GM23338 (cell line): ENCODE results near the gene SLC35E2B. TPM values are rescaled to one million over a fixed set of nuclear protein-coding genes. Genes with fewer than 3 reads are reported as not detected.

Source experiments
- ATAC-seq: fragments of 200-7000 bp; cut with Tn5 transposase; 3 replicates; pipeline ENCODE4 v1.9.1; 2020
- DNase-seq: peaks from one replicate; pipeline ENCODE4 v3.0.0-alpha.2; 2015; ENCODE audit warnings: low spot score
- H2AFZ ChIP-seq: fragments of 200-600 bp; sonication (generic); 2 replicates; pipeline ENCODE4 v1.8.0; 2016; ENCODE audit warnings: antibody characterized with exemption, mild to moderate bottlenecking, moderate library complexity
- H3F3A ChIP-seq: fragments of 200-600 bp; sonication (generic); replicated peaks from 2 replicates; pipeline ENCODE4 v1.8.0; 2017; ENCODE audit warnings: antibody characterized with exemption, mixed run types, low read depth
- H3K27ac ChIP-seq: fragments of 200-600 bp; sonication (generic); 2 replicates; pipeline ENCODE4 v1.6.1; 2016; ENCODE audit warnings: low read depth
- H3K27me3 ChIP-seq: fragments of 200-600 bp; sonication (generic); 2 replicates; pipeline ENCODE4 v1.8.0; 2016; ENCODE audit warnings: mild to moderate bottlenecking, mixed run types, moderate library complexity; ENCODE audit not compliant: insufficient read depth
- H3K36me3 ChIP-seq: fragments of 200-600 bp; sonication (generic); 2 replicates; pipeline ENCODE4 v1.8.0; 2016; ENCODE audit warnings: mild to moderate bottlenecking; ENCODE audit not compliant: insufficient read depth
- H3K4me1 ChIP-seq: fragments of 200-600 bp; sonication (generic); 2 replicates; pipeline ENCODE4 v1.8.0; 2016; ENCODE audit warnings: mild to moderate bottlenecking, moderate library complexity; ENCODE audit not compliant: insufficient read depth
- H3K4me2 ChIP-seq: fragments of 200-600 bp; sonication (generic); 2 replicates; pipeline ENCODE4 v1.7.1; 2017; ENCODE audit warnings: mixed run types
- H3K4me3 ChIP-seq: fragments of 200-600 bp; sonication (generic); 2 replicates; pipeline ENCODE4 v1.6.1; 2016; ENCODE audit warnings: mixed run types
- H3K79me2 ChIP-seq: fragments of 200-600 bp; sonication (generic); replicated peaks from 2 replicates; pipeline ENCODE4 v1.8.0; 2017; ENCODE audit warnings: mild to moderate bottlenecking; ENCODE audit not compliant: insufficient read depth
- H3K9me2 ChIP-seq: fragments of 200-600 bp; sonication (generic); 2 replicates; pipeline ENCODE4 v1.8.0; 2017; ENCODE audit not compliant: insufficient read depth
- H4K20me1 ChIP-seq: fragments of 200-600 bp; sonication (generic); replicated peaks from 2 replicates; pipeline ENCODE4 v1.8.0; 2017; ENCODE audit warnings: mild to moderate bottlenecking; ENCODE audit not compliant: insufficient read depth
- H3K27ac Mint-ChIP-seq: 2 replicates; pipeline ENCODE4 v1.8.0; 2020; ENCODE audit warnings: inconsistent platforms, mild to moderate bottlenecking, moderate library complexity, mixed read lengths
- H3K27me3 Mint-ChIP-seq: 3 replicates; pipeline ENCODE4 v1.8.0; 2022; ENCODE audit warnings: low read depth, mild to moderate bottlenecking, moderate library complexity, mixed read lengths, inconsistent platforms; ENCODE audit not compliant: insufficient read depth, poor library complexity
- H3K36me3 Mint-ChIP-seq: 3 replicates; pipeline ENCODE4 v1.8.0; 2021; ENCODE audit warnings: low read depth, mild to moderate bottlenecking, inconsistent platforms, moderate library complexity, mixed read lengths
- H3K4me1 Mint-ChIP-seq: 3 replicates; pipeline ENCODE4 v1.8.0; 2020; ENCODE audit warnings: mild to moderate bottlenecking, inconsistent platforms, mixed read lengths
- H3K4me3 Mint-ChIP-seq: 3 replicates; pipeline ENCODE4 v1.8.0; 2021; ENCODE audit warnings: moderate library complexity, mild to moderate bottlenecking, inconsistent platforms, mixed read lengths
- H3K9me3 Mint-ChIP-seq: 3 replicates; pipeline ENCODE4 v1.8.0; 2020; ENCODE audit warnings: moderate library complexity, mild to moderate bottlenecking, inconsistent platforms, mixed read lengths
- CREB1 ChIP-seq: fragments of 250-450 bp; sonication (Bioruptor Pico); IDR thresholded peaks from 2 replicates; pipeline ENCODE4 v1.5.0; 2020; ENCODE audit warnings: low read depth, mild to moderate bottlenecking, moderate library complexity
- CTCF ChIP-seq, 2 experiments: fragments of 200-600 bp in 1 of 2; sonication (generic) in 1 of 2; conservative IDR thresholded peaks; 2 replicates each; pipeline versions ENCODE4 v1.5.1 to v1.6.1; 2016 to 2017; ENCODE audit warnings: antibody characterized with exemption in 2 of 2, low read depth in 2 of 2, mild to moderate bottlenecking in 2 of 2, moderate library complexity in 1 of 2
- ETS1 ChIP-seq: IDR thresholded peaks from 2 replicates; pipeline ENCODE4 v1.6.1; 2016; ENCODE audit warnings: antibody characterized with exemption
- EZH2 ChIP-seq: fragments of 200-600 bp; sonication (generic); IDR thresholded peaks from one replicate; pipeline ENCODE4 v1.8.0; 2017; ENCODE audit warnings: antibody characterized with exemption, mild to moderate bottlenecking, low read depth; ENCODE audit not compliant: unreplicated experiment
- POLR2AphosphoS5 ChIP-seq: IDR thresholded peaks from 2 replicates; pipeline ENCODE4 v1.6.1; 2016; ENCODE audit warnings: antibody characterized with exemption, low read depth
- STAT1 ChIP-seq: IDR thresholded peaks from one replicate; pipeline ENCODE4 v1.6.1; 2016; ENCODE audit warnings: antibody characterized with exemption; ENCODE audit not compliant: unreplicated experiment
- ZNF114 ChIP-seq: fragments of 250-450 bp; sonication (Bioruptor Pico); IDR thresholded peaks from 2 replicates; pipeline ENCODE4 v1.5.0; 2020; ENCODE audit warnings: mild to moderate bottlenecking, moderate library complexity
- ZNF331 ChIP-seq: fragments of 250-450 bp; sonication (Bioruptor Pico); IDR thresholded peaks from 2 replicates; pipeline ENCODE4 v1.5.0; 2020; ENCODE audit warnings: low read depth, mild to moderate bottlenecking, moderate library complexity
- ZNF462 ChIP-seq: fragments of 250-450 bp; sonication (Bioruptor Pico); IDR thresholded peaks from 2 replicates; pipeline ENCODE4 v1.5.0; 2020; ENCODE audit warnings: mild to moderate bottlenecking, moderate library complexity
- polyA plus RNA-seq: library from polyadenylated mRNA; unstranded; fragments of >200 nt; fragmentation: Nextera tagmentation; extraction: Ambion mirVana; gene quantifications from 2 replicates; pipeline ENCODE4 v1.2.1, GENCODE V29; 2016
- total RNA-seq: library from RNA; depleted of rRNA; stranded (reverse); fragments of >200 nt; shearing (Covaris generic); gene quantifications from 2 replicates; pipeline ENCODE4 v1.2.3, GENCODE V29; 2014

The SLC35E2B gene
- total and polyA plus RNA-seq, 2 experiments from 2014 or later = 16.8 to 63.0 TPM

- TF ChIP-seq ETS1 (no peak), POLR2AphosphoS5 (no peak; the same call in 1 of the 2 replicates), CTCF (conservative IDR thresholded peaks at IDR 0.05; ENCODE audit: low read depth in 2 of 2) (no peak), STAT1 (no peak)
Observed at GRCh38 chr1:1631782-1632420, 60.7 kb downstream of the SLC35E2B start, which contains the start of gene MMP23B (continued).

- H3K9me3 Mint-ChIP-seq = no peaks in the 10 kb centered on the region; the same call in 2 of the 3 replicates
- H3K36me3 Mint-ChIP-seq = no peaks in the 10 kb centered on the region; the same call in 2 of the 3 replicates
- peak overlapping the region; percentile 66 for H3K4me3 Mint-ChIP-seq
- peaks cover 11% of the 10 kb centered on the region for H3K27me3 Mint-ChIP-seq
- Histone ChIP-seq H3K79me2 (no peaks in the 10 kb centered on the region), H3K4me3 (peak overlapping the region; percentile 54), H3K9me2 (no peaks in the 10 kb centered on the region), H3K4me1 (no peaks in the 10 kb centered on the region), H3K36me3 (no peaks in the 10 kb centered on the region), H3F3A (0 out of 2 replicates have a peak, but pooled peaks cover 3% of the 10 kb centered on the region), H3K4me2 (peak overlapping the region; percentile 86), H2AFZ (no peak overlapping the region), H3K27me3 (peaks cover 19% of the 10 kb centered on the region), H4K20me1 (no peaks in the 10 kb centered on the region), H3K27ac (no peak overlapping the region)
- no peaks in the 10 kb centered on the region for H3K4me1 Mint-ChIP-seq
- ATAC-seq = peak; percentile 0; the same call in 2 of the 3 replicates
- DNase-seq = peak; percentile 56
- H3K27ac Mint-ChIP-seq = no peak overlapping the region
- TF ChIP-seq CTCF (conservative IDR thresholded peaks at IDR 0.05; ENCODE audit: low read depth in 2 of 2) = no peak
- no peak for TF ChIP-seq EZH2
- no peak for TF ChIP-seq POLR2AphosphoS5
- TF ChIP-seq ZNF331 (CRISPR knock-in tag) = no peak
- TF ChIP-seq STAT1 = no peak
- no peak for TF ChIP-seq ZNF462 (CRISPR knock-in tag)
- TF ChIP-seq CREB1 (CRISPR knock-in tag) = no peak
- no peak for TF ChIP-seq ZNF114 (CRISPR knock-in tag)
Observed at GRCh38 chr1:1630965-1631781, 61.4 kb downstream of the SLC35E2B start.
